Renal pelvis (tissue), 4 donors: ENCODE data around the gene MSANTD1. TPM values are rescaled to one million over a fixed set of nuclear protein-coding genes. Genes with fewer than 3 reads are reported as not detected.

Experiments used
- DNase-seq: peaks from one replicate; pipeline ENCODE4 v3.0.0-alpha.2; 2013
- polyA plus RNA-seq, 3 donors: library from polyadenylated mRNA; unstranded; fragments of 120-200 nt; gene quantifications; one replicate each; pipeline ENCODE4 v1.2.1, GENCODE V29; 2013; ENCODE audit not compliant: insufficient read length in 3 of 3

Gene MSANTD1
- polyA plus RNA-seq, 3 donors: 0.57 to 1.1 (median 0.84) TPM

DNA sequence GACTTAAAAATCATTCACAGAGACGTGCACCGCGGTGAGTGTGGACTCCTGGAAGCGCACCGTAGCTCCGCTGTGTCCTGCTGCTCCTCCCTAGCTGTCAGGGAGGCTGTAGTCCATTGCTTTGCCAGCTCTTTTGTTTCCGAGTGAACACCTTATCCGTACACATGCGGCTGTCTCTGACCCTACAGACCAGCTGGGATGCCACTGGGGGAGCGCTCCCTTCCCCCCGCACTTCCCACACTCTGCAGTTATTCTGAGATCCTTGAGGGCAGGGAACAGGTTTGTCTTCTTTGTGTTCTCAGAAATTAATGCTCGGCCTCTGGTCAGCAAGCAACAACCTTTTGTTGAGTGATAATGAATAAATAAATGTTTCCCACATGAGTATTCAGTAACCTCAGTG, 33.7 kb upstream of the MSANTD1 start:
- no peak for DNase-seq

DNA sequence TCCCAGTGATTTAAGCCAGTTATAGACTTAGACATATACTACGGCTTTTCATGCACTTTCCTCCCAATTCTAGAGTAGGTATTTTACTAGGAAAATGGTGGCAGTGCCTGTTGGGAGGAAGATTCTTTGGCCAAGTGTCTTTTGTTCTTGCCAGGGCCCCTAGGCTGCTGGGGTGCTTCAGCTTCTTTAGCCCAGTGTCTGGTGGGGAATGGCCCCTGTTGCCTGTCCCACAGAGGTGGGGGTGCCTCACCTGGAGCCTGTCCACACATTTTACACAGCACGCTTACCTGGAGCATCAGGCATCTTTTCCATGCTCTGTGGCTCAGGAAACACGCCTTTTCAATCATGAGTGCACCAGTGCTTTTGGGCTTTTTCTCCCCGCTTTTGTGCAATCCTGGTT, 33.2 kb upstream of the MSANTD1 start:
- DNase-seq: no peak

GRCh38 chr4:3217266-3217665, 31.7 kb upstream of the MSANTD1 start:
- DNase-seq: no peak

DNA sequence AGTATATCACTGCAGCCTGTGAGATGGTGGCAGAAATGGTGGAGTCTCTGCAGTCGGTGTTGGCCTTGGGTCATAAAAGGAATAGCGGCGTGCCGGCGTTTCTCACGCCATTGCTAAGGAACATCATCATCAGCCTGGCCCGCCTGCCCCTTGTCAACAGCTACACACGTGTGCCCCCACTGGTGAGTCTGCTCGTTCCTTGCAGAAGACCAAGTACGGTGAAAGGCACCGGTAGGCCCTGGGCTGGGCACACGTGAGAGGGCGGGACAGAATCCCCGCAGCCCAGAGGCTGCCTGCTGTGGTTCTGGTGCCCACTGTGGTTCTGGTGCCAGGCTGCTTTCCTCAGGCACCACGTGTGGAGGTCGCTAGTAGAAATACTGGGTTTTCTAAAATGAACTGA, 31.2 kb upstream of the MSANTD1 start:
- no peak for DNase-seq

- no peak for DNase-seq
Measured at GRCh38 chr4:3218824-3219760, 29.9 kb upstream of the MSANTD1 start.

- DNase-seq: no peak
Measured at GRCh38 chr4:3219761-3220475, 29.0 kb upstream of the MSANTD1 start.

- DNase-seq: no peak
Measured at GRCh38 chr4:3220476-3221183, 28.3 kb upstream of the MSANTD1 start.

- DNase-seq: no peak
Measured at GRCh38 chr4:3221184-3221494, 27.8 kb upstream of the MSANTD1 start.

- no peak for DNase-seq
Measured at GRCh38 chr4:3221996-3222395, 27.0 kb upstream of the MSANTD1 start.

GRCh38 chr4:3223346-3223745, 25.6 kb upstream of the MSANTD1 start:
- DNase-seq: no peak

DNA sequence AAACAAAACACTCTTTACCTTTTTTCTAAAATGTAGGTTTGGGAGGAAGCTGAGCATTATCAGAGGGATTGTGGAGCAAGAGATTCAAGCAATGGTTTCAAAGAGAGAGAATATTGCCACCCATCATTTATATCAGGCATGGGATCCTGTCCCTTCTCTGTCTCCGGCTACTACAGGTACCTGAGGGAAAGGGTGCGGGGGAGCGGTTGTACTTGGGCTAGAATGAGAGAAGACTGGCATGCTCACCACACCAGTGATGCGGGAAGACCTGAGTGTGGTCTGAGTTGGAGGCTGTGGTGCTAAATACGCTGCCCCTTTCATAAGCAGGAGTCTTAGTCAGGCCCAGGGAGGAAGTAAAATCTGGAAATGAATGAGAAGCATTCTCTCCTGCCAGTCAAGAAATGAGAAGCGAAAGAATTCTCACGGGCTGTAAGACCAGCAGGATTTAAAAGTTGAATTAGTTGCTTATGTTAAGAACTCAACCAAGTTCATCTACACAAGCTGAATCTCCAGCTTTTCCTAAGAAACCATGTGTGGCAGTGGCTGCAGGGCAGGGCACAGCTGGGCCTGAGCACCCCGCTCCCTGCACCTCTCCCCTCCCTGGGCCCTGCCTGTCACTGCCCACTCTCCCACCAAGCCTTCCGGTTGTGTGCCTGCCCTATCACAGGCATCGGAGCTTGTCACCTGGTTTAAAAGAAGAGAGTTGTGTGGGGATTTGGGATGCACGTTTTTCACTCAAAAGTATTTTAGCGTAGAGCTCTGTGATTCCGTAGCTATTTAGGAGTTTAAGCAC, 24.8 kb upstream of the MSANTD1 start:
- DNase-seq: no peak

DNA sequence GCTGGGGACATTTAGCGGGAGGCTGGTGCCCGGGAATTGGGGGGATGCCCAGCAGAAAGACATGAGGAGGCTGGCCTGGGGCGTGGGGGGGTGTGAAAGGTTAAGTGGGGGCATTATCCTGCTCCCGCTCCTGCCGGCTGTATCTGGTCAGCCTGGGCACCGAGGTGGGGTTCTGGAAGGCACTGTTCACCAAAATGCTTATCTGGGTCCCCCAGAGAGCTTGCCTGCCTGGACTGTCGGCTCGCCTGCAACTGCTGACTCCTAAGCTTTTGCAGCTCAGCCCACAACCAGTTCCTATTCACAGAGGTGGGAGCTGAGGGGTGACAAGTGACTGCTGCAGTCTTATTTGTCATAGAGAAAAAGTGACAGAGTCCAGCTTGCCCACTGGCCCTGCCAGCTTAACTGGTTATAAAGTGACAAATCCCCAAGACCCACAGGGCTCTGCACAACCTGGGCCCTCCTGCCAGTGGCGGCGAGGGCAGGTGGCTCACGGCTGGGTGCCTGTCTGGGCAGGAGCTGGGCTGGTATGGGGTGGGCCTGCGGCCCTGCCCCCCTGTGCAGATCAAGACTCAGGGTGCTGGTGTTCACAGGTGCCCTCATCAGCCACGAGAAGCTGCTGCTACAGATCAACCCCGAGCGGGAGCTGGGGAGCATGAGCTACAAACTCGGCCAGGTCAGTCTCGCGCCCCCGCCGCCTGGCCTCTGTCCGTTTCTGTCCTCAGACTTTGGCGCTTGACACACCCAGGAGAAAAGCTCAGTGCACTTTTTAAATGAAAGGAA, 23.7 kb upstream of the MSANTD1 start:
- DNase-seq: no peak

DNA sequence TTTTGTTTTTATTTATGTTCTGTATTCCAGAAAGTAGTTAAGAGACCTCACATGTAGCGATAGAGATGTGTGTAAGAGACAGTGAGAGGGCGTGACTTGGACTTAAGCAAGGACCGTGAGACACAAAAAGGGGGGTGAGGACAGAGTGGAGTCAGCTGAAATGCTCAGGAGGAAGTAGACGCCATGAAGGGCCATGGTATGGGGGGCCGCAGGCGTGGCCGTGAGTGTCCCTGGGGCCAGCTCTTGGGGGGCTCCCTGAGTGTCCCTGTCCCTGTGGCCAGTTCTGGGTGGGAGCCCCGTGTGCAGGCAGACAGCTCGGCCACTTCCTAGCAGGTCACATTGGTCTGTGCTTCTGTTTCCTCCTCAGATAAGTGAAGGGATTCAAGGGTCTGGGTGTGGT, 23.0 kb upstream of the MSANTD1 start:
- no peak for DNase-seq

- no peak for DNase-seq
Measured at GRCh38 chr4:3226467-3226866, 22.5 kb upstream of the MSANTD1 start.

GRCh38 chr4:3226944-3227343, 22.0 kb upstream of the MSANTD1 start:
- DNase-seq: no peak

DNA sequence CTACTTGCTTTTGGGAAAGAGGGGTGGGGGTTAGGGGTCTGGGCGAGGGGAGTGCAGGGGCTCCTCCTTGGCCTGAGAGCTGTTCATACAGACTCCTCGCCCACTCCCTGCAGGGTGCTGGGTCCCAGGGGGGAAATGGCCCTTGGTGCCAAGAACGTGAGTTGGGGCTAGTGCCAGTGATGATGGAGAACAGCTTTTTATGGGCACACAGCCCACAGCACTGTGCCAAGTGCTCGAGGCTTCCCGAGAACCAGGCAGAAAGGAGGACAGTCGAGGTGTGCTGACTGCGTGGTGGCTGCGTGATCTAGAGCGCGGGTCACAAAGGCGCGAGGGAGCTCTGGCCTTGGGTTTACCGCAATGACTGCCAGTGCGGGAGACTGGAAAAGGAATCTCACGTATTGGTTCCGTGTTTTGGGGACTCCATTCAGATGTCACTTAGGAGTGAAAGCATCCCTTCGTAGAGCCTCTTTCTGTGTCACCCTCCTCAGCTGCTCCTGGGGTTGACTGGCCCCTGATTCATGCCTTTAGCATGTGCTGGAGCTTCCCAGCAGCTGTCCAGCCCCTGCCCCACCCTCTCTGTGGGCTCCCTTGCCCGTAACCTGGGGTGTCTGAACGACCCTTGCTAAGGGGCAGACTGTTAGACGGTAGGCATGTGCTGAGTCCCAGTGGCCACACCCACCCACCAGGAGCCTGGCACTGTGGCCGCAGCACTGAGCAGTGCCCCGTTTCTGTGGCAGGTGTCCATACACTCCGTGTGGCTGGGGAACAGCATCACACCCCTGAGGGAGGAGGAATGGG, 20.9 kb upstream of the MSANTD1 start:
- no peak for DNase-seq

GRCh38 chr4:3228881-3229280, 20.1 kb upstream of the MSANTD1 start:
- DNase-seq: no peak

DNA sequence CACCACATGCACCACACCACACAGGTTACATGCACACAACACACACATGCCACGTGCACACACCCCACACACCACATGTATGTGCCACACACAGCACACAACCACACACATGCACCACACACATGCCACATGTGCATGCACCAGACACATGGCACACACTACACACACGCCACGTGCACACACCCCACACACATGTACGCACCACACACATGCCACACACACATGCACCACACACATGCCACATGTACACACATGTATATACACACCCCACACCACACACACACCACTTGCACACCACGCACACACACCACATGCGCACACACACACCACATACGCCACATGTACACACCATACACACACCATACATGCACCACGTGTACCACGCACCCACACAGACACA, 19.6 kb upstream of the MSANTD1 start:
- no peak for DNase-seq

DNA sequence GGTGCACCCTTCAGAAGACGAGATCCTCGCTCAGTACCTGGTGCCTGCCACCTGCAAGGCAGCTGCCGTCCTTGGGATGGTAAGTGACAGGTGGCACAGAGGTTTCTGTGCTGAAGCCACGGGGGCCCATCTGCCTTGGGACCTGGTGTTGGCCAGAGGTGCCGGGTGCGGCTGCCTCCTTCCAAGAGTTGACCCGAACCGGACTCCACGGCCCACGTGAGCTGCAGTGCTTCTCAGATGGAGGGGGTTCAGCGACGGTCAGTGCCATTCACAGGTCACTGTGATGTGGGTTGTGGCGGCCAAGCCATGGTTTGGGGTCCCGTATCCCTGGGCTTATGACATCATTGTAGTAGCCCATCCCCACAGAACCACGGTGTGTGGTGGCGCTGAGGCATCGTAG, 19.0 kb upstream of the MSANTD1 start:
- no peak for DNase-seq

DNA sequence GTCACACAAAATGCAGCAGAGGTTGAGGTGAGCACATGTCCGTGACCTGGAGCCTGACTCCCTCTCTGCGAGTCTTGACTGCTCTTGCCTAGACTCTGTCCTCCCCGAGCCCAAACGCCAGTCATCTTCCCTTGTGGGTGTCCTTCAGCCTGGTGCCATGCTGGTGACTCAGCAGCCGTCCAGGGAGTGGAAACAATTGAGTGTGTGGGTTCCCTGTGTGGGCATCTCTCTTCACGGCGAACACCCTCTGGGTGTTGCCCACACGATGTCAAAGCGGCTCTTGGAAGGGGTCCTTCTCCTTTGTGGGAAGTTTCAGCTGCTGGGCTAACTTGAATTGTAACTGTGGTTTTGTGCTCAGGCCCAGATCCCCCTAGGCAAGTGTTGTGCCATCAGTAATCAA, 17.5 kb upstream of the MSANTD1 start:
- DNase-seq: no peak
